Heart right ventricle (tissue), 16 donors: Measurements from ENCODE around the gene TSC22D4. TPM values are rescaled to one million over a fixed set of nuclear protein-coding genes. Genes with fewer than 3 reads are reported as not detected.

Experiments used
- ATAC-seq, 8 donors: fragments of 200-7000 bp; cut with Tn5 transposase; one replicate each; pipeline ENCODE4 v1.9.1; 2020; ENCODE audit warnings: mild to moderate bottlenecking in 8 of 8, moderate library complexity in 8 of 8, moderate number of reproducible peaks in 1 of 8
- DNase-seq, 2 donors: peaks; one replicate each; pipeline ENCODE4 v3.0.0-alpha.2; 2020
- H3K27ac ChIP-seq, 10 donors: fragments of 200-600 bp; sonication (generic) in 2 of 10; one replicate each; pipeline versions ENCODE4 v1.5.0 to v1.8.0; 2020 to 2022; ENCODE audit warnings: mild to moderate bottlenecking in 3 of 10
- H3K27me3 ChIP-seq, 7 donors: fragments of 200-600 bp; one replicate each; pipeline ENCODE4 v1.8.0; 2021 to 2022; ENCODE audit warnings: mild to moderate bottlenecking in 2 of 7
- H3K36me3 ChIP-seq, 9 donors: fragments of 200-600 bp; sonication (generic) in 1 of 9; one replicate each; pipeline versions ENCODE4 v1.5.0 to v1.8.0; 2020 to 2022; ENCODE audit warnings: mild to moderate bottlenecking in 2 of 9
- H3K4me1 ChIP-seq, 9 donors: fragments of 200-600 bp; sonication (generic) in 1 of 9; one replicate each; pipeline versions ENCODE4 v1.5.0 to v1.8.0; 2020 to 2022; ENCODE audit warnings: mild to moderate bottlenecking in 4 of 9
- H3K4me3 ChIP-seq, 10 donors: fragments of 200-600 bp; sonication (generic) in 2 of 10; one replicate each; pipeline versions ENCODE4 v1.5.0 to v1.8.0; 2020 to 2022; ENCODE audit warnings: mild to moderate bottlenecking in 7 of 10, moderate library complexity in 2 of 10
- H3K9me3 ChIP-seq, 11 donors: fragments of 200-600 bp in 10 of 11; sonication (generic) in 2 of 11; one replicate each; pipeline versions ENCODE4 v1.5.0 to v1.8.0; 2013 to 2022; ENCODE audit warnings: mild to moderate bottlenecking in 2 of 11, control low read depth in 1 of 11, moderate library complexity in 1 of 11
- WGBS, 2 donors: extraction: QIAGEN DNeasy Blood & Tissue Kit; methylation state at CpG; one replicate each; pipeline ENCODE4 v1.1.7; 2013; ENCODE audit warnings: inconsistent platforms in 1 of 2; 5-methylcytosine and 5-hydroxymethylcytosine counted together
- intact Hi-C, 10 donors: fragments of 100-400 bp; cut with DNase I; formaldehyde crosslinking; loops; one replicate each; pipeline versions ENCODE4 v1.11.1 to v1.14.2; 2022
- polyA plus RNA-seq, 2 donors: library from polyadenylated mRNA; stranded (reverse); fragments of 200-250 nt; gene quantifications; one replicate each; pipeline ENCODE4 v1.2.3, GENCODE V29; 2013
- total RNA-seq, 10 donors: library from RNA; stranded (reverse); fragmentation: NEBNext Ultra II Directional in 3 of 10; extraction: Animal tissue kit (Norgen Biotek cat#: 25700) in 3 of 10; gene quantifications; one replicate each; pipeline versions ENCODE4 v1.2.1 to v1.2.4, GENCODE V29; 2021 to 2023
- TF ChIP-seq, protein P1 (sequence below), 9 donors: fragments of 200-600 bp; sonication (generic) in 2 of 9; IDR thresholded peaks; one replicate each; pipeline versions ENCODE4 v1.5.0 to v1.8.0; 2021 to 2022; ENCODE audit warnings: antibody characterized with exemption in 9 of 9, mild to moderate bottlenecking in 5 of 9, moderate library complexity in 1 of 9
- donor health status: Arrhythmogenic right ventricular cardiomyopathy.
- donor health status: ischemic (EF 13 %, LVEDD 7.1; RV severe dilation, severe dysfunction).
- donor health status: healthy with polysubstance abuse.
- donor health status: DM: no; HTN: yes; CAD: no.
- donor health status: DM: no; HTN: no; CAD: no.
- donor health status: ischemic (EF 25% LVEDD 6.9; RV normal size, moderate dysfunction).
- donor health status: ischemic (EF 25% LVEDD 5.7; RV mildly dilated, moderate dysfunction).
- donor health status: healthy.
- donor health status: DM: yes; HTN: yes; CAD: no.
- donor health status: Ischemic cardiomyopathy.
- donor health status: ischemic (EF 35%, LVEDD 5.7; RV mildly dilated, moderate dysfunction).
- donor health status: nonischemic (EF 11% LVEDD 7.7; RV severe dilation, severe dysfunction).
- donor health status: DM: yes; HTN: yes; CAD: no.
- donor health status: PGD.
- donor health status: ischemic (EF 29% LVEDD 5.4; RV normal size, mild dysfunction).
- donor health status: nonischemic (EF 23%, LVEDD 6.1; RV moderate dilation, normal function).

TSC22D4 gene
- total and polyA plus RNA-seq, 12 donors, result 36.0 to 72.3 (median 47.7) TPM

DNA sequence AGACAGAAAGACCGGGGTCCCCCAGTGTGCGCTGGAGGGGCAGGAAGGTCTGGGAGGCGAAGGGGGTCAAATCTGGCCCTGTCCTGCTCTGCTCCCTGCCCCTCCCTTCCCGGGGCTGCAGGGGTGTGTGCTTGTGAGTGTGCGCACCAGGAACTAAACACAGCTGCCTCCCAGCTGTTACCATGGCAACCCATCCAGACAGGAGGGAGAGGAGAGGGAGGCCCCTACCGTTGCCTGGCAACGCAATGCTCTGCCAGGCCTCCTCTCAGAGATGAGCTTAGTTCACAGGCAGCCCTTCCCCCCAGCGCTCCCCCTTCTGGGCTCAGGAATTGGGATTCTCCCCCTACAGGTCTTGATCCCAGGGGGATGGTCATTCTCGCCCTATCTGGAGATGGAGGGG lies 10.8 kb upstream of the TSC22D4 start:
- TF ChIP-seq, protein P1, sequence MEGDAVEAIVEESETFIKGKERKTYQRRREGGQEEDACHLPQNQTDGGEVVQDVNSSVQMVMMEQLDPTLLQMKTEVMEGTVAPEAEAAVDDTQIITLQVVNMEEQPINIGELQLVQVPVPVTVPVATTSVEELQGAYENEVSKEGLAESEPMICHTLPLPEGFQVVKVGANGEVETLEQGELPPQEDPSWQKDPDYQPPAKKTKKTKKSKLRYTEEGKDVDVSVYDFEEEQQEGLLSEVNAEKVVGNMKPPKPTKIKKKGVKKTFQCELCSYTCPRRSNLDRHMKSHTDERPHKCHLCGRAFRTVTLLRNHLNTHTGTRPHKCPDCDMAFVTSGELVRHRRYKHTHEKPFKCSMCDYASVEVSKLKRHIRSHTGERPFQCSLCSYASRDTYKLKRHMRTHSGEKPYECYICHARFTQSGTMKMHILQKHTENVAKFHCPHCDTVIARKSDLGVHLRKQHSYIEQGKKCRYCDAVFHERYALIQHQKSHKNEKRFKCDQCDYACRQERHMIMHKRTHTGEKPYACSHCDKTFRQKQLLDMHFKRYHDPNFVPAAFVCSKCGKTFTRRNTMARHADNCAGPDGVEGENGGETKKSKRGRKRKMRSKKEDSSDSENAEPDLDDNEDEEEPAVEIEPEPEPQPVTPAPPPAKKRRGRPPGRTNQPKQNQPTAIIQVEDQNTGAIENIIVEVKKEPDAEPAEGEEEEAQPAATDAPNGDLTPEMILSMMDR (IDR thresholded peaks at IDR 0.05), result no peak
- Histone ChIP-seq H3K4me3 (no peak overlapping the region), H3K4me1 (peaks cover 0 to 22% (median 11%) of the 10 kb centered on the region in 9 donors), H3K27me3 (peaks cover 0 to 13% (median 0%) of the 10 kb centered on the region in 7 donors), H3K9me3 (no peaks in the 10 kb centered on the region), H3K36me3 (no peaks in the 10 kb centered on the region), H3K27ac (no peak overlapping the region)
- intact Hi-C loops, result no loop called here
- peak in 3 of 8 donors; percentile 3 to 43 (median 32) for ATAC-seq
- WGBS, 2 donors, result 45 to 55% methylated on average over 8 to 9 of the region's 9 CpGs
- DNase-seq, result no peak

DNA sequence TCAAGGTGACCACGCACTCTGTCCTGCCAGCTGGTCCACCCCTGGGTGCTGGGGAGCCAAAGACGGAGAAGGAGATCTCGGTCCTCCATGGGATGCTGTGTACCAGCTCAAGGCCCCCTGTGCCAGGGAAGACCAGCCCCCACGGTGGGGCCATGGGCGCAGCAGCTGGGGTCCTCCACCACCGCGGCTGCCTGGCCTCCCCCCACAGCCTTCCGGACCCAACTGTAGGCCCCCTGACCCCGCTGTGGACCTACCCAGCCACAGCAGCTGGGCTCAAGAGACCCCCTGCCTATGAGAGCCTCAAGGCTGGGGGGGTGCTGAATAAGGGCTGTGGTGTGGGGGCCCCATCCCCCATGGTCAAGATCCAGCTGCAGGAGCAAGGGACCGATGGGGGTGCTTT lies 10.1 kb upstream of the TSC22D4 start:
- WGBS, 2 donors, result 86 to 89% methylated on average over 10 of the region's 10 CpGs
- intact Hi-C loops, result no loop called here
- Histone ChIP-seq H3K4me3 (no peak overlapping the region), H3K27me3 (peaks cover 0 to 13% (median 0%) of the 10 kb centered on the region in 7 donors), H3K27ac (no peak overlapping the region), H3K9me3 (no peaks in the 10 kb centered on the region), H3K4me1 (peaks cover 0 to 20% (median 11%) of the 10 kb centered on the region in 9 donors), H3K36me3 (no peaks in the 10 kb centered on the region)
- TF ChIP-seq, protein P1 (IDR thresholded peaks at IDR 0.05), result no peak
- ATAC-seq (no peak), DNase-seq (no peak)

DNA sequence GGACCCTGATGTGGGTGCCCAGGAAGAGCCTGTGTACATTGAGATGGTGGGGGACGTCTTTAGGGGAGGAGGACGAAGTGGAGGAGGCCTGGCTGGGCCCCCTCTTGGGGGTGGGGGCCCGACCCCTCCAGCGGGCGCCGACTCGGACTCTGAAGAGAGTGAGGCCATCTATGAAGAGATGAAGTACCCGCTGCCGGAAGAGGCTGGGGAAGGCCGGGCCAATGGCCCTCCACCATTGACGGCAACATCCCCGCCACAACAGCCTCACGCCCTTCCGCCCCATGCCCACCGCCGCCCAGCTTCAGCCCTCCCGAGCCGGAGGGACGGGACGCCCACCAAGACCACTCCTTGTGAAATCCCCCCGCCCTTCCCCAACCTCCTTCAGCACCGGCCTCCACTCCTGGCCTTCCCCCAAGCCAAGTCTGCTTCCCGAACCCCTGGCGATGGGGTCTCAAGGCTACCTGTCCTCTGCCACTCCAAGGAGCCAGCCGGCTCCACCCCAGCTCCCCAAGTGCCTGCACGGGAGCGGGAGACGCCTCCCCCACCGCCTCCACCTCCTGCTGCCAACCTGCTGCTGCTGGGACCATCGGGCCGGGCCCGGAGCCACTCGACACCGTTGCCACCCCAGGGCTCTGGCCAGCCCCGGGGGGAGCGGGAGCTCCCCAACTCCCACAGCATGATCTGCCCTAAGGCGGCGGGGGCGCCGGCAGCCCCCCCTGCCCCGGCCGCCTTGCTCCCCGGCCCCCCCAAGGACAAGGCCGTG lies 9.5 kb upstream of the TSC22D4 start:
- DNase-seq (no peak), ATAC-seq (no peak)
- TF ChIP-seq, protein P1 (IDR thresholded peaks at IDR 0.05), result no peak
- Histone ChIP-seq H3K4me1 (peaks cover 0 to 17% (median 6%) of the 10 kb centered on the region in 9 donors), H3K36me3 (no peaks in the 10 kb centered on the region), H3K4me3 (no peak overlapping the region), H3K27ac (no peak overlapping the region), H3K27me3 (peaks cover 0 to 9% (median 0%) of the 10 kb centered on the region in 7 donors), H3K9me3 (no peaks in the 10 kb centered on the region)
- intact Hi-C loops, result no loop called here
- 95 to 96% methylated on average over 42 to 44 of the region's 44 CpGs for WGBS, 2 donors

DNA sequence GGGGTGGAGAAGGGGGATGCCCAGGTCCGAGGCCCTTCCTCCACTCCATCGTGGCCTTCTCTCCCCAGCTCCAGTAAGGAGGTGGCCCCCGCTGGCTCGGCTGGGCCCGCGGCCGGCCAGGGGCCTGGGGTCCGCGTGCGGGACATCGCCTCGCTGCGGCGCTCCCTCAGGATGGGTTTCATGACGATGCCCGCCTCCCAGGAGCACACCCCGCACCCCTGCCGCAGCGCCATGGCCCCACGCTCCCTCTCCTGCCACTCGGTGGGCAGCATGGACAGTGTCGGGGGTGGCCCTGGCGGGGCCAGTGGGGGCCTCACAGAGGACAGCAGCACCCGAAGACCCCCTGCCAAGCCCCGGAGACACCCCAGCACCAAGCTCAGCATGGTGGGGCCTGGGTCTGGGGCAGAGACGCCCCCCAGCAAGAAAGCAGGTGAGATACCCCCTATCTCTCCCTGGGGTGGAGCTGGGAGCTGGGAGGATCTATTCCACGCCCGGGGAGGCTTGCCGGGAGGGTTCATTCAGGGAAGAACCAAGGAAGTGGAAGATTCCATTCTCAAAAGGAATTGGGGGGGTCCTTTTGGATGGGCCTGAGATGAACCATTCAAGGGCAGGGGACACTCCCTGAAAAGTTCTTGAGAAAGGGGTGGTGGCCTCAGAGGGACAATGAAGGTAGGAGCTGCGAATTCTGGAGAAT lies 7.9 kb upstream of the TSC22D4 start:
- Histone ChIP-seq H3K9me3 (no peaks in the 10 kb centered on the region), H3K27ac (no peak overlapping the region), H3K4me1 (peaks cover 0 to 20% (median 8%) of the 10 kb centered on the region in 9 donors), H3K27me3 (no peaks in the 10 kb centered on the region), H3K36me3 (no peaks in the 10 kb centered on the region), H3K4me3 (no peak overlapping the region)
- 85 to 86% methylated on average over 30 of the region's 30 CpGs for WGBS, 2 donors
- TF ChIP-seq, protein P1 (IDR thresholded peaks at IDR 0.05), result no peak
- intact Hi-C loops, result no loop called here
- ATAC-seq (no peak), DNase-seq (no peak)
